ENCODE measurements around the gene UMODL1. TPM values are rescaled to one million over a fixed set of nuclear protein-coding genes. Genes with fewer than 3 reads are reported as not detected.

Gene UMODL1
- total and polyA plus RNA-seq, 12 donors = 0.10 to 0.79 (median 0.17) TPM; not detected in 9

- TF ChIP-seq POLR2A (IDR thresholded peaks at IDR 0.05) (no peak), CTCF (IDR thresholded peaks at IDR 0.05) (no peak)
- intact Hi-C loops (cut with DNase I) = loop anchor here in 1 of 2 donors (5.0 kb wide), 1 partner anchor 511 kb away; no protein-coding TSS in a partner anchor
- 52 to 70% (median 70%) methylated on average over 9 to 13 of the region's 13 CpGs for WGBS, 4 donors
- Histone ChIP-seq H3K27me3 (peaks cover 12% of the 10 kb centered on the region), H3K4me3 (no peak overlapping the region), H3K27ac (no peak overlapping the region), H3K4me1 (replicated peaks in 1 of 2) (no peaks in the 10 kb centered on the region), H3K9me3 (replicated peaks in 1 of 3) (no peaks in the 10 kb centered on the region), H3K36me3 (replicated peaks in 1 of 2) (no peaks in the 10 kb centered on the region)
- no peak for DNase-seq
Measured at GRCh38 chr21:42122808-42123207, 51.7 kb downstream of the UMODL1 start.

- Histone ChIP-seq H3K9me3 (replicated peaks in 1 of 3) (no peaks in the 10 kb centered on the region), H3K4me3 (no peak overlapping the region), H3K36me3 (replicated peaks in 1 of 2) (no peaks in the 10 kb centered on the region), H3K27me3 (peaks cover 12% of the 10 kb centered on the region), H3K27ac (no peak overlapping the region), H3K4me1 (replicated peaks in 1 of 2) (no peaks in the 10 kb centered on the region)
- TF ChIP-seq POLR2A (IDR thresholded peaks at IDR 0.05) (no peak), CTCF (IDR thresholded peaks at IDR 0.05) (no peak)
- 75 to 92% (median 80%) methylated on average over 13 to 14 of the region's 14 CpGs for whole genome bisulfite sequencing, 4 donors
- DNase-seq = no peak
- intact Hi-C loops (cut with DNase I) = loop anchor here in 1 of 2 donors (5.0 kb wide), 1 partner anchor 511 kb away; no protein-coding TSS in a partner anchor
Measured at GRCh38 chr21:42123219-42123908, 52.2 kb downstream of the UMODL1 start.

GRCh38 chr21:42124081-42124480, 53.0 kb downstream of the UMODL1 start:
- TF ChIP-seq CTCF (IDR thresholded peaks at IDR 0.05) (no peak), POLR2A (IDR thresholded peaks at IDR 0.05) (no peak)
- intact Hi-C loops (cut with DNase I) = loop anchor here in 1 of 2 donors (5.0 kb wide), 1 partner anchor 512 kb away; no protein-coding TSS in a partner anchor
- Histone ChIP-seq H3K27ac (no peak overlapping the region), H3K36me3 (replicated peaks in 1 of 2) (no peaks in the 10 kb centered on the region), H3K9me3 (replicated peaks in 1 of 3) (no peaks in the 10 kb centered on the region), H3K4me1 (replicated peaks in 1 of 2) (no peaks in the 10 kb centered on the region), H3K4me3 (no peak overlapping the region), H3K27me3 (peaks cover 12% of the 10 kb centered on the region)
- no peak for DNase-seq
- 87 to 90% (median 90%) methylated on average over 9 to 13 of the region's 13 CpGs for WGBS, 4 donors

GRCh38 chr21:42124826-42125570, 53.9 kb downstream of the UMODL1 start:
- Histone ChIP-seq H3K4me1 (replicated peaks in 1 of 2) (no peaks in the 10 kb centered on the region), H3K4me3 (no peak overlapping the region), H3K9me3 (replicated peaks in 1 of 3) (no peaks in the 10 kb centered on the region), H3K27ac (no peak overlapping the region), H3K27me3 (peaks cover 12% of the 10 kb centered on the region), H3K36me3 (replicated peaks in 1 of 2) (no peaks in the 10 kb centered on the region)
- TF ChIP-seq POLR2A (IDR thresholded peaks at IDR 0.05) (no peak), CTCF (IDR thresholded peaks at IDR 0.05) (no peak)
- 72 to 90% (median 76%) methylated on average over 13 to 19 of the region's 19 CpGs for WGBS, 4 donors
- DNase-seq = no peak
- intact Hi-C loops (cut with DNase I) = loop anchor here in 1 of 2 donors (5.0 kb wide), 1 partner anchor 513 kb away; no protein-coding TSS in a partner anchor

All from adrenal gland (tissue), 12 donors.